Heart right ventricle (tissue), 16 donors: ENCODE measurements around the gene CCDC138. TPM values are rescaled to one million over a fixed set of nuclear protein-coding genes. Genes with fewer than 3 reads are reported as not detected.

Source experiments
- ATAC-seq, 8 donors: fragments of 200-7000 bp; cut with Tn5 transposase; one replicate each; pipeline ENCODE4 v1.9.1; 2020; ENCODE audit warnings: mild to moderate bottlenecking in 8 of 8, moderate library complexity in 8 of 8, moderate number of reproducible peaks in 1 of 8
- DNase-seq, 2 donors: peaks; one replicate each; pipeline ENCODE4 v3.0.0-alpha.2; 2020
- H3K27ac ChIP-seq, 10 donors: fragments of 200-600 bp; sonication (generic) in 2 of 10; one replicate each; pipeline versions ENCODE4 v1.5.0 to v1.8.0; 2020 to 2022; ENCODE audit warnings: mild to moderate bottlenecking in 3 of 10
- H3K27me3 ChIP-seq, 7 donors: fragments of 200-600 bp; one replicate each; pipeline ENCODE4 v1.8.0; 2021 to 2022; ENCODE audit warnings: mild to moderate bottlenecking in 2 of 7
- H3K36me3 ChIP-seq, 9 donors: fragments of 200-600 bp; sonication (generic) in 1 of 9; one replicate each; pipeline versions ENCODE4 v1.5.0 to v1.8.0; 2020 to 2022; ENCODE audit warnings: mild to moderate bottlenecking in 2 of 9
- H3K4me1 ChIP-seq, 9 donors: fragments of 200-600 bp; sonication (generic) in 1 of 9; one replicate each; pipeline versions ENCODE4 v1.5.0 to v1.8.0; 2020 to 2022; ENCODE audit warnings: mild to moderate bottlenecking in 4 of 9
- H3K4me3 ChIP-seq, 10 donors: fragments of 200-600 bp; sonication (generic) in 2 of 10; one replicate each; pipeline versions ENCODE4 v1.5.0 to v1.8.0; 2020 to 2022; ENCODE audit warnings: mild to moderate bottlenecking in 7 of 10, moderate library complexity in 2 of 10
- H3K9me3 ChIP-seq, 11 donors: fragments of 200-600 bp in 10 of 11; sonication (generic) in 2 of 11; one replicate each; pipeline versions ENCODE4 v1.5.0 to v1.8.0; 2013 to 2022; ENCODE audit warnings: mild to moderate bottlenecking in 2 of 11, control low read depth in 1 of 11, moderate library complexity in 1 of 11
- CTCF ChIP-seq, 9 donors: fragments of 200-600 bp; sonication (generic) in 2 of 9; IDR thresholded peaks; one replicate each; pipeline versions ENCODE4 v1.5.0 to v1.8.0; 2021 to 2022; ENCODE audit warnings: antibody characterized with exemption in 9 of 9, mild to moderate bottlenecking in 5 of 9, moderate library complexity in 1 of 9
- WGBS, 2 donors: extraction: QIAGEN DNeasy Blood & Tissue Kit; methylation state at CpG; one replicate each; pipeline ENCODE4 v1.1.7; 2013; ENCODE audit warnings: inconsistent platforms in 1 of 2; 5-methylcytosine and 5-hydroxymethylcytosine counted together
- intact Hi-C, 10 donors: fragments of 100-400 bp; cut with DNase I; formaldehyde crosslinking; loops; one replicate each; pipeline versions ENCODE4 v1.11.1 to v1.14.2; 2022
- polyA plus RNA-seq, 2 donors: library from polyadenylated mRNA; stranded (reverse); fragments of 200-250 nt; gene quantifications; one replicate each; pipeline ENCODE4 v1.2.3, GENCODE V29; 2013
- total RNA-seq, 10 donors: library from RNA; stranded (reverse); fragmentation: NEBNext Ultra II Directional in 3 of 10; extraction: Animal tissue kit (Norgen Biotek cat#: 25700) in 3 of 10; gene quantifications; one replicate each; pipeline versions ENCODE4 v1.2.1 to v1.2.4, GENCODE V29; 2021 to 2023
- donor health status: Arrhythmogenic right ventricular cardiomyopathy.
- donor health status: ischemic (EF 13 %, LVEDD 7.1; RV severe dilation, severe dysfunction).
- donor health status: healthy with polysubstance abuse.
- donor health status: DM: no; HTN: yes; CAD: no.
- donor health status: DM: no; HTN: no; CAD: no.
- donor health status: ischemic (EF 25% LVEDD 6.9; RV normal size, moderate dysfunction).
- donor health status: ischemic (EF 25% LVEDD 5.7; RV mildly dilated, moderate dysfunction).
- donor health status: healthy.
- donor health status: DM: yes; HTN: yes; CAD: no.
- donor health status: Ischemic cardiomyopathy.
- donor health status: ischemic (EF 35%, LVEDD 5.7; RV mildly dilated, moderate dysfunction).
- donor health status: nonischemic (EF 11% LVEDD 7.7; RV severe dilation, severe dysfunction).
- donor health status: DM: yes; HTN: yes; CAD: no.
- donor health status: PGD.
- donor health status: ischemic (EF 29% LVEDD 5.4; RV normal size, mild dysfunction).
- donor health status: nonischemic (EF 23%, LVEDD 6.1; RV moderate dilation, normal function).

Gene CCDC138
- total and polyA plus RNA-seq, 12 donors = 0.44 to 1.8 (median 0.99) TPM

- Histone ChIP-seq H3K27me3 (peaks cover 0 to 8% (median 0%) of the 10 kb centered on the region in 7 donors), H3K27ac (no peak overlapping the region), H3K36me3 (no peaks in the 10 kb centered on the region), H3K4me3 (no peak overlapping the region), H3K4me1 (peaks cover 0 to 5% (median 0%) of the 10 kb centered on the region in 9 donors), H3K9me3 (no peaks in the 10 kb centered on the region)
- ATAC-seq (no peak), DNase-seq (no peak)
- WGBS, 2 donors = 80 to 91% methylated on average over 16 of the region's 16 CpGs
- intact Hi-C loops = loop anchor here in 1 of 10 donors (10.0 kb wide), 1 partner anchor 583 kb away; no protein-coding TSS in a partner anchor
- TF ChIP-seq CTCF (IDR thresholded peaks at IDR 0.05) = no peak
These were observed 134.8 kb downstream of the CCDC138 start for GRCh38 chr2:108921096-108922030.

GRCh38 chr2:108922141-108922915 is 135.8 kb downstream of the CCDC138 start:
- Histone ChIP-seq H3K9me3 (no peaks in the 10 kb centered on the region), H3K27me3 (peaks cover 0 to 8% (median 0%) of the 10 kb centered on the region in 7 donors), H3K4me1 (peaks cover 0 to 5% (median 0%) of the 10 kb centered on the region in 9 donors), H3K27ac (no peak overlapping the region), H3K36me3 (no peaks in the 10 kb centered on the region), H3K4me3 (no peak overlapping the region)
- ATAC-seq (no peak), DNase-seq (no peak)
- TF ChIP-seq CTCF (IDR thresholded peaks at IDR 0.05) = no peak
- intact Hi-C loops = loop anchor here in 1 of 10 donors (10.0 kb wide), 1 partner anchor 582 kb away; no protein-coding TSS in a partner anchor
- 64 to 73% methylated on average over 11 of the region's 11 CpGs for WGBS, 2 donors

- no peak for ATAC-seq
- DNase-seq = no peak
These were observed 136.6 kb downstream of the CCDC138 start for GRCh38 chr2:108923019-108923700.

More at GRCh38 chr2:108923019-108923700, 136.6 kb downstream of the CCDC138 start:
- peaks cover 0 to 5% (median 0%) of the 10 kb centered on the region in 9 donors for H3K4me1 ChIP-seq
- intact Hi-C loops = loop anchor here in 1 of 10 donors (10.0 kb wide), 1 partner anchor 582 kb away; no protein-coding TSS in a partner anchor
- no peaks in the 10 kb centered on the region for H3K9me3 ChIP-seq
- 81 to 86% methylated on average over 12 of the region's 12 CpGs for WGBS, 2 donors
- H3K27me3 ChIP-seq = peaks cover 0 to 8% (median 0%) of the 10 kb centered on the region in 7 donors
- no peak overlapping the region for H3K4me3 ChIP-seq
- no peak overlapping the region for H3K27ac ChIP-seq
- no peaks in the 10 kb centered on the region for H3K36me3 ChIP-seq
- TF ChIP-seq CTCF (IDR thresholded peaks at IDR 0.05) = no peak
